Uterus (tissue), 2 donors: ENCODE data around the gene SET.

ENCODE experiments used
- POLR2A ChIP-seq, 2 donors: fragments of 450-650 bp; IDR thresholded peaks; one replicate each; pipeline ENCODE4 v1.6.1; 2016; ENCODE audit warnings: antibody characterized with exemption in 2 of 2, mild to moderate bottlenecking in 1 of 2, moderate library complexity in 1 of 2
- TF ChIP-seq, protein P1 (sequence below), 4 experiments: fragments of 200-600 bp in 2 of 4; fragments of 450-650 bp in 2 of 4; sonication (generic) in 2 of 4; IDR thresholded peaks; one replicate each; pipeline ENCODE4 v1.5.1; 2016 to 2019; ENCODE audit warnings: antibody characterized with exemption in 4 of 4, mild to moderate bottlenecking in 2 of 4, moderate library complexity in 1 of 4

- no peak for TF ChIP-seq POLR2A (IDR thresholded peaks at IDR 0.05)
- TF ChIP-seq, protein P1, sequence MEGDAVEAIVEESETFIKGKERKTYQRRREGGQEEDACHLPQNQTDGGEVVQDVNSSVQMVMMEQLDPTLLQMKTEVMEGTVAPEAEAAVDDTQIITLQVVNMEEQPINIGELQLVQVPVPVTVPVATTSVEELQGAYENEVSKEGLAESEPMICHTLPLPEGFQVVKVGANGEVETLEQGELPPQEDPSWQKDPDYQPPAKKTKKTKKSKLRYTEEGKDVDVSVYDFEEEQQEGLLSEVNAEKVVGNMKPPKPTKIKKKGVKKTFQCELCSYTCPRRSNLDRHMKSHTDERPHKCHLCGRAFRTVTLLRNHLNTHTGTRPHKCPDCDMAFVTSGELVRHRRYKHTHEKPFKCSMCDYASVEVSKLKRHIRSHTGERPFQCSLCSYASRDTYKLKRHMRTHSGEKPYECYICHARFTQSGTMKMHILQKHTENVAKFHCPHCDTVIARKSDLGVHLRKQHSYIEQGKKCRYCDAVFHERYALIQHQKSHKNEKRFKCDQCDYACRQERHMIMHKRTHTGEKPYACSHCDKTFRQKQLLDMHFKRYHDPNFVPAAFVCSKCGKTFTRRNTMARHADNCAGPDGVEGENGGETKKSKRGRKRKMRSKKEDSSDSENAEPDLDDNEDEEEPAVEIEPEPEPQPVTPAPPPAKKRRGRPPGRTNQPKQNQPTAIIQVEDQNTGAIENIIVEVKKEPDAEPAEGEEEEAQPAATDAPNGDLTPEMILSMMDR (IDR thresholded peaks at IDR 0.05): no peak
These were observed 34.5 kb upstream of the SET start for GRCh38 chr9:128654481-128654880.
